ENCODE results near the gene ACE2.
"Not testable (repeated sequence)": the region's sequence is repeated elsewhere in the genome, so short reads cannot be mapped to it uniquely, and the experiment has no call there.

The ACE2 gene

DNA sequence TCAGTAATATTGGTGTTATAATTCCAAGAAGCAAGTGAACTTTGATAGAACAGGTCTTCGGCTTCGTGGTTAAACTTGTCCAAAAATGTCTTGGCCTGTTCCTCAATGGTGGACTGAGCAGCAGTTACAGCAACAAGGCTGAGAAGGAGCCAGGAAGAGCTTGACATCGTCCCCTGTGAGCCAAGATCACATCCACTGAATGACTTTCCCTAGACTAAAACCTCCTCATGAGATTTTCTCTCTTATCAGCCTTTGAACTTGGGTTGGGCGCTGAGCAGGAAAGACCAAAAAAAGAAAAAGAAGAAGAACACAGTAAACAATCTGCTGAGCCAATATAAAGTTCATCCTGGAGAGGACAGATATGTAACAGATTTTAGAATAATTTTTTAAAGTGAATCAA is at the start of gene ACE2:
Gene ACE2 (minus strand): TSS at position 216 of the 400 bp plus-strand sequence. CDS start 49 bp downstream, at position 167.
- TF ChIP-seq POLR2A (IDR thresholded peaks at IDR 0.05; ENCODE audit: low read length) (no peak), GATA1 (IDR thresholded peaks at IDR 0.05; ENCODE audit: low read depth, low read length) (no peak)
- DNase-seq: no peak

DNA sequence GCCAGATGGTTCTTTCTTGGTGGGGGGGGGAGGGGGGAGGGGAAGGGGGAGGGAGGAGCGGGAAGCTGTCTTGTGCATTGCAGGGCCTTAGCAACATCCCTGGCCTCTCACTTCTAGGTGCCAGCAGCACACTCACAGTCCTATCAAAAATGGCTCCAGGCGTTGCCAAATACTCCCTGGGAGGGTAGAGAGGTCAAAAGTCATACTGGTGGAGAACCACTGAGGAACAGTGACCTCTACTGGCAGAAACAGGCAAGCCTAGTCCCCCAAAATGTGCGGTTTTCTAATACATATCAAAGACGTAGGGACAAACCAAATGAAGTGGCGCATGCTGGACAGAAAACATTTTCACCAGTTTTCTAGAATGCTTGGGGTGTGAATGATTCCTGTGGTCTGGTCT is 46.8 kb upstream of the ACE2 start:
- DNase-seq: not testable (repeated sequence)

DNA sequence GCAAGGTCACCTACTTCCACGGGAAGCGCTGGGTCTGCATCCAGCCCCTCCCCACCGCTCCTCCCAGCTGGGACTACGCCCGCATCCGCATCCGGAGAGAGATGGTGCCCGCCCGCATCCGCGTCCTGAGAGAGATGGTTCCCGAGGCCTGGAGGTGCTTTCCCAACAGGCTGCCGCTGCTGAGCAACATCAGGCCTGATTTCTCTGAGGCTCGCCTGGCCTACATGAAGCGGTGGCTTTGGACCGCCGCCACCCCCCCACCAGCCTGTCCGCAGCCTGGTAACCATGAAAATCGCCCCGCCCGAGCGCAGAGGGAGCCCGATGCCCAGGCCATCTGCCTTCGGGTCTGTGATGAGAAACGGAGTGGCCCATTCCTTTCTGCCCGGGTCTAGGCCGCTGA is 45.8 kb upstream of the ACE2 start:
- no peak for DNase-seq
- TF ChIP-seq POLR2A (IDR thresholded peaks at IDR 0.05; ENCODE audit: low read length) (no peak), GATA1 (IDR thresholded peaks at IDR 0.05; ENCODE audit: low read depth, low read length) (no peak)

DNA sequence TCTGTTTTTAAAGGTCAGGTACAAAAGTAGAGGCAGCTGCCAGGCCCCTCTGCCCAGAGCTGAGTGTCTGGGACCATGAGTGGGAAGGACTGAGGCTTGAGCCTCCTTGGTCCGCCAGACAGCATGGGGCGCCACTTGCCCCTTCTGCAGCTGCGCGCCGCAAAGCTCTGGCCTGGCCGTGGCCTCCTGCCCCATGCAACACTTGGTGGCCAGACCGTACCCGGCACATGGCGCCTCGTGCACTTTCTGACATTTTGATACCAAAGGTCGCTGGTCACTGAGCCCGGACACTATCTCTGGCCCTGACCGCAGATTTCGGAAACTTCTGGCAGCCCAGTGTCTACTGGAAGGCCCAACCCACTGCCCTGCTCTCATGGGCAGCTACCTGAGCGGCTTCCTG is 45.3 kb upstream of the ACE2 start:
- TF ChIP-seq GATA1 (IDR thresholded peaks at IDR 0.05; ENCODE audit: low read depth, low read length) (no peak), POLR2A (IDR thresholded peaks at IDR 0.05; ENCODE audit: low read length) (no peak)
- no peak for DNase-seq

DNA sequence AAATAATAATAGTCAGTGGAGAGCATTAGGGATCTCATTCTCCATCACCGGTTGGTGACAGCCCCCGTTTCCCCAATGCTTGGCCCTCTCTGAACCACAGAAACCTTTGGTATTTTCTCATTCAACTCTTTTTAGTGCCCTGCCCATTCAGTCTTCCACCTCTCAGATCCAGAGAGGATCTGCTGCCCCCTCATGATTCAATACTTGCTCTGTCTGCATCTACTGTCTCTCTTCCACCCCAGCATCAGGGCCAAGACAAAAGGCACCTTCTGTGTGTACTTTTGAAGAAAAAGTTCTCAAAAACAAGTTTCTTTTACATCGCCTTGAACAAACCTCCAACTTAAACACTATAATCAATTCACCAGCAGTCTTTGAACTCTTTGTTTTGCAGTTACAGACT is 44.5 kb upstream of the ACE2 start:
- DNase-seq: no peak
- TF ChIP-seq GATA1 (IDR thresholded peaks at IDR 0.05; ENCODE audit: low read depth, low read length): no peak
- no peak for TF ChIP-seq POLR2A (IDR thresholded peaks at IDR 0.05; ENCODE audit: low read length)

DNA sequence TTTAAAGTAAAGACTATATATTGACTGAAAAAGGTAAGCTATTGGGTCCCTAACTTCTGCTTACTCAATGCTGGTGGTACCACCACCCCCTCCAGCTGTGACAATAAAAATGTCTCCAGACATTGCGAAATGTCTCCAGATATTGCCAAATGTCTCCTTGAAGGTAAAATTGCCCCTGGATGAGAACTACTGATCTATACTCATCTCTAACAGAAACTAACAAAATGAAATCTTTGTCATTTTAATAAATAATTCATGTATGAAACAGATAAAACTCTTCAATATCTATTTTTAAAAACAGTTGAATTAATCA is 43.8 kb upstream of the ACE2 start:
- no peak for DNase-seq
- TF ChIP-seq POLR2A (IDR thresholded peaks at IDR 0.05; ENCODE audit: low read length): no peak
- no peak for TF ChIP-seq GATA1 (IDR thresholded peaks at IDR 0.05; ENCODE audit: low read depth, low read length)

DNA sequence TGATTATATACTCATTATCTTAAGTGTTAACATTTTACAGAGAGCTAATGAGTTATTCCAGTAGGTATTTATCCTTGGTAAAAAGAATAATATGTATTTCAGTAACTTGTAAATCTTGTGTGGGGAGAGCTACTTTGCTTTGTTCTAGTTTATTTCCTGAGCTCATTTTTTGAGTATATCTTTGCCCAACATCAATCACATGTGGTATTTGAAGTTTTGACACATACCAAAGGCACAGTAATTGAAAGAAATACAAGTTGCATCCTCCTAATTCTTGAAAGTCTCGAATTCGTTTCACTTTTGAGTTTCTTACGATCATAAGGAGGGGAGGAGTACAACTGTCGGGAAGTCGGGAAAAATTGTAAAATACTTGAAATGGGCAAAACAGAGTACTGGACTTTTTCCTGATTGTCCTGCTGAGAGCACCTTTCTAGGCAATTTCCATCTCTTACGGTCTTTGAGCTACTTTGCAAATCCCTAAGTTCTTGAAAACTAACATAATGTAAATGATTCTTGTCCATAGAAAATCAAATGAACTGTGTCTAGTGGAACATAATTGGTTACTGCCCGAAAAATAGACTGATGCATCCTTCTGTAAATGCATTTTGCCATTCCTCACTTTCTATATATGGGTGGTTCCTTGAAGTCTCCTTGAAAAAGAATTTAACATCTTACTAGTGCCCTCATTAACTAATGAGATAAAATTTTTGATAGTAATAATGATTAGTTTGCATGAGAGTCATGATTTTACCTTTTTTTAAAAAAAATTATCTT is 43.2 kb upstream of the ACE2 start:
- TF ChIP-seq POLR2A (IDR thresholded peaks at IDR 0.05; ENCODE audit: low read length) (no peak), GATA1 (IDR thresholded peaks at IDR 0.05; ENCODE audit: low read depth, low read length) (no peak)

DNA sequence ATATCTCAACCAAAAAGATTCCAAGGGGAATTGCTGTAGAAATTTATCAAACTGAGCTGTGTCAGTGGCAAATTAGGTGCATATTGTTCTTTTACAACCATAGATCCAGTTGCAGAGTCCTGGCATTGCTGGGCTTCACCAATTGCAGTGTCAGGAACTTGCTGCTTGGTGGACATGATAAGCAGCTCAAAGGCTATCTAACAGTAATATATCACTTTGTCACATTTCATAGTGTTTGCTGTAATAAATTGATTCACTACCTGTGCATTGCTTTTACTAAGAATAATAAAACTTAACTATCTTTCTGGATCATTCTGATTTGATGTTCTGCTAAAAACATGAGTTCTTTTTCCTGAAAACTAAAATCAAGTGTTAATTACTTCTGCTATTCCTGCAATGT is 30.9 kb upstream of the ACE2 start:
- DNase-seq: no peak
- TF ChIP-seq GATA1 (IDR thresholded peaks at IDR 0.05; ENCODE audit: low read depth, low read length) (no peak), POLR2A (IDR thresholded peaks at IDR 0.05; ENCODE audit: low read length) (no peak)

More for the DNA sequence above, 43.2 kb upstream of the ACE2 start:
- DNase-seq: no peak

DNA sequence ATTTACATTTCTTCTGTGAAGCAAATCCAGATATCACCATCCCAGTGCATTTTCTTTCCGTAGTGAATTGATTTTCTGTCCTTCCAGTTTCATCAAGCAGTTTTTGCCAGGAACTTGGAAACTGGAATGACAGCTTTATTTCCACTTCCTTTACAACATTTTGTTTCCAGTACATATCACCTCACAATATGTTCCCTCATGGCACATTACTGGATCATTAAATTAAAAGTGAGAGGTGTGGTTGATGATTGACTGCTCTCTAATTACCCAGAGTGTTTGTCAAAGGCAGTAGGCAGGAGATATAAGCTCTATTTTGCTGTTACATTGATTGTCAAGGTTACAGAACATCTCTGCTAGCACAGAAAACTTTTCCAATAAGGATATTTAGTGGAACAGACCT is 22.3 kb upstream of the ACE2 start:
- no peak for DNase-seq
- no peak for TF ChIP-seq GATA1 (IDR thresholded peaks at IDR 0.05; ENCODE audit: low read depth, low read length)
- no peak for TF ChIP-seq POLR2A (IDR thresholded peaks at IDR 0.05; ENCODE audit: low read length)

DNA sequence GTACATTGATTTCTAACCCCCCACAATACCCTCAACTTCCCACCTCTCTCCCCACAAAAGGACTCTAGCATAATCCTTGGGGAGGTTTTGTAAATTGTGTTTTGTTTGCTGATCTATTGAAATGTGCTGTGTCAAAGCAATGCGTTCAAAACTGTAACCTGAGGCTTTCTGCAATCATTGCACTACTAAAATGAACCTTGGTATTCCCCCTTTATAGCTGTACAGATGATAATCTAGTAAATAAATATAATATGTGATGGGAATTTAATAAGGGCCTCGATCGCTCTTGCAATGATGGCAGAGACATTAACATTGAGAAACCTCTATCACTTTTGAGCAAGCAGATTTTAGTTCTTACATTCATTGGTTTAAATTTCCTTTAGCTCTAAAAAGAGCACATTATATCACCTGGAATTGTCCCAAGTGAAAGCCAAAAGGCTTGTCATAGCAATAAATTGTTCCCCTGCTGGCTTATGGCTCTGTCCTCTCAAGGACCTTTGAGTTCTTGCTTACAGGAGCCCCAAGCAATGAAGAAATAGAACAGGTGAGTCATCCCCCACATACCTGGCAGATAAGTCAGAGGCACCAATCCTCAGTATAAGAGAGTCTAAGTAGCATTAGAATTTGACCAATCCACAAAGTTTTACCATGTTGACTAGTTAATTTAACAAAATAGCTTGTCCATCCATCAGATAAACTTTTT is 18.4 kb upstream of the ACE2 start:
- DNase-seq: no peak
- TF ChIP-seq POLR2A (IDR thresholded peaks at IDR 0.05; ENCODE audit: low read length) (no peak), GATA1 (IDR thresholded peaks at IDR 0.05; ENCODE audit: low read depth, low read length) (no peak)

DNA sequence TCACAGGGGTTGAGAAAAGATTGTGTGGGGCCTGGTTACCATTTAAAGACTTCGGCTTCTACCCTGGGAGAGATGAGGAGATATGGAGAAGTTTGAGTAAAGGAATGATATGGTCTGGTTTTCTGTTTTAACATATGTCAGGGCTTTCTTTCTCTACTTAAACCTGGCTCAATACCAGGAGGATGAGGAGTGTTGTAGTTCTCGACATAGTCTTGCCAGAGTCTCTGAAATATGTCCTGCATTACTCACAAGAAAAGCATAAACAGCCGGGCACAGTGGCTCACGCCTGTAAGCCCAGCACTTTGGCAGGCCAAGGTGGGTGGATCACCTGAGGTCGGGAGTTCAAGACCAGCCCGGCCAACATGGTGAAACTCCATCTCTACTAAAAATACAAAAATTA is 16.4 kb upstream of the ACE2 start:
- DNase-seq: no peak
- no peak for TF ChIP-seq GATA1 (IDR thresholded peaks at IDR 0.05; ENCODE audit: low read depth, low read length)
- no peak for TF ChIP-seq POLR2A (IDR thresholded peaks at IDR 0.05; ENCODE audit: low read length)

DNA sequence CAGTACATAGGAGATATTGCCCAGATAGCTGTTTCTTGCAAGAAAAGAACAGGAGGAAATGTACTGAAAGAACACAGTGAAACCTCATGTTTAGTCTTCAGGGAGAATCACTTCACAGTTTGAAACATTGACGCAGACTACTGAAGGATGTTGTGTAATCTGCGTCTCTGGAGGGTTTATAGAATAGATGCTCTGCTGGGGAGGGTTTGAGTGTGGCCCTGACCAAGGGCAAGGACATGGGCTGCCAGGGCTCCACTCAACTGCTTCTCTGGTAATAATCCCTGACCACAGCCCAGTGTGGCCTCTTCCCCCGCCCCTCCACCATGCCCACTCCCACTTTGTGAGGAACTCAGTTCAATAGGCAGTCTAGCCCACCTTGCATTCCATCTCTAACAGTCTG is 15.8 kb upstream of the ACE2 start:
- TF ChIP-seq GATA1 (IDR thresholded peaks at IDR 0.05; ENCODE audit: low read depth, low read length) (no peak), POLR2A (IDR thresholded peaks at IDR 0.05; ENCODE audit: low read length) (no peak)
- no peak for DNase-seq

DNA sequence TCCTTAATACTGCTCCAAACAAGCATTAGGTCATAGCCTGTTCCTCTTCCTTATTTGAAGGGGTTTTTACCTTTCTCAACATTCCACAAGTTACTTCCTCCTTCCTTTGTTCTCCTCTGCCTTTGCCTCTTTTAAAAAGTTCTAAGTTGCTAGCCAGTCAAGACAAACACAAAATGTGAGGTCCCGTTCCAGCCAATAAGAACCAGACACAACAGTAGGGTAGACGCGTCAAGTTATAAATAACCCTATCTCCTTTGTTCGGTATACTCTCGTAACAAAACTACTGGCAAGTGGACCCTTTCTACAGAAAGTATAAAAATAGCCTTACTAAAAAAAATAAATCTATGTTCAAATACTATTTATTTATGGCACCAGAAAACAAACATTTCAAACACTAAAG is 6.3 kb upstream of the ACE2 start:
- no peak for DNase-seq
- no peak for TF ChIP-seq GATA1 (IDR thresholded peaks at IDR 0.05; ENCODE audit: low read depth, low read length)
- TF ChIP-seq POLR2A (IDR thresholded peaks at IDR 0.05; ENCODE audit: low read length): no peak

DNA sequence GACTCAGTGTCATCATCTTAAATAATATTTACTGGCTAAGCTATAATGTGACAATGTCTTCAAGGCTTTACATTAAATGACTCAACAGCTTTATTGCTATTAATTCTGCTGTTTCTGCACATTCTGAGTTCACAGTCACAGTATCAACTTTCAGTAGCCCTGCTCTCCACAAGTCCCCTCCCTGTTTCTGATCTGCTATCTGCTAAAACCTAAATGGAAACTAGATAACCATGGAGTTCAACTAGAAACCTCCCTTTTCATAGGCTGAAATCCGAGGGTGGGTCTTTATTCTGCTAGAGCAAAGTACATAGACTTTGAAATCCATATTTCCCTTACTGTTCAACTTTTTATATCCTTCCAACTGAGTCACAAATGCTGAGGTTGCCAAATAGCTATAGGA is 5.4 kb upstream of the ACE2 start:
- TF ChIP-seq GATA1 (IDR thresholded peaks at IDR 0.05; ENCODE audit: low read depth, low read length): no peak
- TF ChIP-seq POLR2A (IDR thresholded peaks at IDR 0.05; ENCODE audit: low read length): no peak
- DNase-seq: peak; percentile 3 to 43

DNA sequence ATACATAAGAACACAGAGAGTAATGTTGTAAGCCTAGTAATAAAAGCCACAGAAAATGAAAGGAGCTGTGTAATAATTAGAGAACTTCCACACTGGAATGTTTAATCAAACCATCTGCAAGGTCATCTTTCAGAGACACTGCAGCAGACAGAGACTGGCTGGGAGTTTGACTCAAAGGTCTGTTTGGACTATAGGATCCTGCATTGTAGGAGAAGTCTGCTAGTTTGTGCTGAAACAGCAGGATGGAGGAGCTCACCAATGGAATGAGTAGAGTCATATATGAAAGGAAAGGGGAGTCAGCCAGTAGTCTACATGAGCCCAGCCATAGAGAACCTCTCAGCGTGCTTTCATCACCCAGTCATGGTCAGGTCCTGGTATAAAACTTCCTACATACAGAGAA is 4.5 kb upstream of the ACE2 start:
- no peak for TF ChIP-seq GATA1 (IDR thresholded peaks at IDR 0.05; ENCODE audit: low read depth, low read length)
- TF ChIP-seq POLR2A (IDR thresholded peaks at IDR 0.05; ENCODE audit: low read length): no peak
- DNase-seq: no peak
